Measurements from ENCODE around the gene LARP4B. TPM values are rescaled to one million over a fixed set of nuclear protein-coding genes. Genes with fewer than 3 reads are reported as not detected.

The LARP4B gene
- total RNA-seq, 2 donors from 2014 or later: 42.2 to 70.6 TPM

DNA sequence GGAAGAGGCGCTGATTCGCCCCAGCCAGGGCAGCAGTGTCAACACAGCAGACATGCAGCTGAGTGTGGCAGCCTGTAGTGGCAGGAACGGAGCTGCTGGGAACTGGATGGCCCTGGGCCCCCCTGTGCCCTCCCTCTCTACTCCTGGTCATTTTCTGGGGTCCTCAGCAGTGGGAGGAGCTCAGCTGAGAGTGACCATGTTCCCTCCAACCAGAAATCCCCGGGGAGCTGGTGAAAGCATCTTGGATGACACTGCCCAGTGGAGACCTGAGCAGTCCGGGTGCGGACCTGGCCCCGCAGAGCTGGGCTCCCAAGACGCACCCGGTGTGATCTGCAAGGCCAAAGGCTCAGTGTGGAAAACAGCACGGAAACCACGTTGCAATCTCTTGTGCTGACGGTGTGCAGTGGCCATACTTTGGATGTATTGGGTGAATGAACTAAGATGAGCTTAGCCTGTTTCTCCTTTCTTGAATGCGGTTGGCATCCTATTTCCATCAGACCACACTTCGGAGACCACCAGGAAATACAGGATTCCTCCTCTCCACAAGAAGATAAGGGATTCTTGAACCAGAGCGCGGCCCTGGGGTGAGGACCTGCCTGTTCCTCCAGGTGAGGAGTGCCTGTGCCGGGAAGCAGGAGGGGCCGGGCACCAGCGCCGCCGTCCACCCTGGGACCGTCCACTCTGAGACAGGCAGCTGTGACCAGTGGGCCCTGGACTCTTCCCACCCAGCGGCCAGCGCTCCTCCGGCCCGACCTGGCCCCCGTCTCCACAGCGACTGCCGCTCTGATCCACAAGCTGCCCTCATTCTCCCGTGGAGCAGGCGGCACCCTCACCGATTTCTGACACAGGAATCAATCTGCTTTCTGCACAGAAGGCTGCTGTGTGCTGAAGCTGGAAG, 148.5 kb downstream of the LARP4B start:
- H3K4me3 ChIP-seq: no peak overlapping the region
- no peaks in the 10 kb centered on the region for H3K36me3 ChIP-seq
- TF ChIP-seq, protein P1, sequence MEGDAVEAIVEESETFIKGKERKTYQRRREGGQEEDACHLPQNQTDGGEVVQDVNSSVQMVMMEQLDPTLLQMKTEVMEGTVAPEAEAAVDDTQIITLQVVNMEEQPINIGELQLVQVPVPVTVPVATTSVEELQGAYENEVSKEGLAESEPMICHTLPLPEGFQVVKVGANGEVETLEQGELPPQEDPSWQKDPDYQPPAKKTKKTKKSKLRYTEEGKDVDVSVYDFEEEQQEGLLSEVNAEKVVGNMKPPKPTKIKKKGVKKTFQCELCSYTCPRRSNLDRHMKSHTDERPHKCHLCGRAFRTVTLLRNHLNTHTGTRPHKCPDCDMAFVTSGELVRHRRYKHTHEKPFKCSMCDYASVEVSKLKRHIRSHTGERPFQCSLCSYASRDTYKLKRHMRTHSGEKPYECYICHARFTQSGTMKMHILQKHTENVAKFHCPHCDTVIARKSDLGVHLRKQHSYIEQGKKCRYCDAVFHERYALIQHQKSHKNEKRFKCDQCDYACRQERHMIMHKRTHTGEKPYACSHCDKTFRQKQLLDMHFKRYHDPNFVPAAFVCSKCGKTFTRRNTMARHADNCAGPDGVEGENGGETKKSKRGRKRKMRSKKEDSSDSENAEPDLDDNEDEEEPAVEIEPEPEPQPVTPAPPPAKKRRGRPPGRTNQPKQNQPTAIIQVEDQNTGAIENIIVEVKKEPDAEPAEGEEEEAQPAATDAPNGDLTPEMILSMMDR (IDR thresholded peaks at IDR 0.05): no peak
- ATAC-seq (ENCODE audit: insufficient number of reproducible peaks, low FRiP score, low read depth) (no peak), DNase-seq (ENCODE audit: low spot score) (no peak)
- no peaks in the 10 kb centered on the region for H3K27me3 ChIP-seq (replicated peaks; ENCODE audit: insufficient read depth)
- H3K27ac ChIP-seq: no peak overlapping the region
- no peaks in the 10 kb centered on the region for H3K9me3 ChIP-seq
- H3K4me1 ChIP-seq (ENCODE audit: control insufficient read depth in 1 of 2, low read depth in 2 of 2): no peaks in the 10 kb centered on the region

DNA sequence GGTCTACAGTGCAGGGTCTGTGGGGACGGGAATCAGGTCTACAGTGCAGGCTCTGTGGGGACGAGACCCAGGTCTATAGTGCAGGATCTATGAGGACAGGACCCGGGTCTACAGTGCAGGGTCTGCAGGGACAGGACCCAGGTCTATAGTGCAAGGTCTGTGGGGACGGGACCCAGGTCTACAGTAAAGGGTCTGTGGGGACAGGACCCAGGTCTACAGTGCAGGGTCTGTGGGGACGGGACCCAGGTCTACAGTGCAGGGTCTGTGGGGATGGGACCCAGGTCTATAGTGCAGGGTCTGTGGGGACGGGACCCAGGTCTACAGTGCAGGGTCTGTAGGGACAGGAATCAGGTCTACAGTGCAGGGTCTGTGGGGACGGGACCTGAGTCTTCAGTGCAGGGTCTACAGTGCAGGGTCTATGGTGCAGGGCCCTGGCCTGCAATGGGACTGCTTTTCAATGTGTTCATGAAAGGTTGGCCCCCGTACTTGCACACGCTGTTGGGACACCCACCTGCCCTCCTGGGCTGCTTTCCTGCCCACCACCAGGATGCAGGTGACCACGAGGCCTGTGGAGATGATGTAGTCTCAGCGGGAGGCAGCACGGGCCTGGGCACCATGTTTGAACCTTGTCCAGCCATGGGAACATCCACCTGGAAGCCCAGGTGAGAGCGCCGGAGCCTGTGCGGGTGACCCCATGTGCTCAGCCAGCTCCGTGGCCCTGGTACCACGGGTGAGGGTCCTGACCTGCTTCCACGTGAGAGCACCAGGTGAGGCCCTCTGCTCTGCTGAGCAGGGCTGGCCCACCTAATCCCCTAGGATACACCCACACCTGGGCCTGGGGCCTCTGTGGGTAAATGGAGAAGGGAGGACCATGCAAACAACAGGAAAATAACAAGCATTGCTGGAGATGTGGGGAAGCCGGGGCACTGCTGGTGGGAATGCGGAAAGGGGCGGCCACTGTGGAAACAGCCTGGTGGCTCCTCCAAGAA, 150.7 kb downstream of the LARP4B start:
- no peak for ATAC-seq (ENCODE audit: insufficient number of reproducible peaks, low FRiP score, low read depth)
- Histone ChIP-seq H3K27ac (no peak overlapping the region), H3K4me1 (ENCODE audit: control insufficient read depth in 1 of 2, low read depth in 2 of 2) (no peaks in the 10 kb centered on the region), H3K9me3 (no peaks in the 10 kb centered on the region), H3K4me3 (no peak overlapping the region), H3K36me3 (no peaks in the 10 kb centered on the region), H3K27me3 (replicated peaks; ENCODE audit: insufficient read depth) (no peaks in the 10 kb centered on the region)
- no peak for DNase-seq (ENCODE audit: low spot score)
- TF ChIP-seq, protein P1 (IDR thresholded peaks at IDR 0.05): no peak

DNA sequence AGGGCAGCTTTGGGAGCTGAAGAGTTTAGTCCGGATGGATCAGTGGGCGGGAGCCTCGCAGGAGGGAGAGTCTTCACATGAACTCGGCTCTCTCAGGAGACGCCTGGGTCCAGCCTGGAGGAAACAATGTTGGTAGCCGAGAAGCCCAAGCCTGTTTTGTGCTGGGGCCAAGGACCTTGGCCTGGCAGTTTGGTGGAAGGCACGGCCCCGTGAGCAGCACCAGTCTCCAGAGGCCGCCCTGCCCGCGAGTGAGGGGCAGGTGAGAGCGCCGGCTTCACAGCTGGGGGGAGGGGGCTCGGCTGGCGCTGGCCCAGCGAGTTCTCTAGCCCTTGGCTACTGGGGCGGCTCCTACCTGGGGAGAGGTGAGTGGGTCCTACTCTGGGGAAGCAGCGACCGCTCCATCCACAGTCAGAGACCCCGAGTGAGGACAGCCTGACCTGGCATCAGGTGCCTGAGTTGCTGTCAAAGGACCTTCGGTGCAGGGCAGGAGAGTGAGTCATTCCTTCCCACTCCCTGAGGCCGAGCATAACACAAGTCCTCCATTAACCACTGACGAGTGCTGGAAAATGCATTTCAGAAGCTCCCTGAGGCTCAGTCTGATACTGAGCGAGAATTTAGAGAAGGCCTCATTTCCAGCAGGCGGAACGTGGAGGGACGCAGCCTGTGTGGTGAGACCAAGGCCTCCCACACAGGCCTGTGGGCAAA, 152.7 kb downstream of the LARP4B start:
- no peak for DNase-seq (ENCODE audit: low spot score)
- no peak for ATAC-seq (ENCODE audit: insufficient number of reproducible peaks, low FRiP score, low read depth)
- Histone ChIP-seq H3K9me3 (no peaks in the 10 kb centered on the region), H3K4me1 (ENCODE audit: control insufficient read depth in 1 of 2, low read depth in 2 of 2) (peaks cover 7 to 9% of the 10 kb centered on the region in 2 donors), H3K27me3 (replicated peaks; ENCODE audit: insufficient read depth) (no peaks in the 10 kb centered on the region), H3K36me3 (no peaks in the 10 kb centered on the region), H3K4me3 (no peak overlapping the region), H3K27ac (no peak overlapping the region)
- TF ChIP-seq, protein P1 (IDR thresholded peaks at IDR 0.05): no peak

DNA sequence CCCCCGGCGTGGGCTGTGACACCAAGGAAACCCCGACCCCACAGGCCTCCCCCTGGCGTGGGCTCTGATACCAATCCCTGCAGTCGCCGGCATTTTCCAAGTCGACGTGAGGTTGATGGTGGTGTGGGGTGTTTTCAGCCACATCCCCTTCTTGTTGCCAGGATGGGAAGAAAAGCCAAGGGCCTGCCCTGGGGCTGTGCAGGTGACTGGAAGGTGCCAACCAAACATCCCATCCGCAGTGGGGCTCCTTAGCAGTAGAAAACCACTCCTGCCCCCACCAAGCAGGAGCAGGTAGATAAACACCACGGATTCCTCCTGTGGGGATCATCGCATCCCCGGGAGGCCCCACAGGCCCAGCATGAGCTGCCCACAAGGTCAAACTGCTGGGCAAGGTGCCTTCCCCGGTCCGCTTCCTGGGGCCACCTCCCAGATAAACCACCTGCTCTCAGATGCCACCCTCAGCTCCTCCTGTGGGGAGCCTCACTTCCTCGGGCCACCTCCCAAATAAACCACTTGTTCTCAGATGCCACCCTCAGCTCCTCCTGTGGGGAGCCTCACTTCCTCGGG, 153.5 kb downstream of the LARP4B start:
- no peak overlapping the region for H3K4me3 ChIP-seq
- H3K27me3 ChIP-seq (replicated peaks; ENCODE audit: insufficient read depth): no peaks in the 10 kb centered on the region
- no peak for DNase-seq (ENCODE audit: low spot score)
- peaks cover 7 to 9% of the 10 kb centered on the region in 2 donors for H3K4me1 ChIP-seq (ENCODE audit: control insufficient read depth in 1 of 2, low read depth in 2 of 2)
- H3K27ac ChIP-seq: no peak overlapping the region
- H3K36me3 ChIP-seq: no peaks in the 10 kb centered on the region
- ATAC-seq (ENCODE audit: insufficient number of reproducible peaks, low FRiP score, low read depth): no peak
- H3K9me3 ChIP-seq: no peaks in the 10 kb centered on the region
- TF ChIP-seq, protein P1 (IDR thresholded peaks at IDR 0.05): no peak

Data from thoracic aorta (tissue), 2 donors.